GM10847 (cell line): ENCODE data around the gene ACVR1.

Experiments
- POLR2A ChIP-seq: IDR thresholded peaks from 2 replicates; pipeline ENCODE4 v1.6.1; 2011; ENCODE audit not compliant: insufficient read length; ENCODE audit errors: extremely low read depth

Gene ACVR1

DNA sequence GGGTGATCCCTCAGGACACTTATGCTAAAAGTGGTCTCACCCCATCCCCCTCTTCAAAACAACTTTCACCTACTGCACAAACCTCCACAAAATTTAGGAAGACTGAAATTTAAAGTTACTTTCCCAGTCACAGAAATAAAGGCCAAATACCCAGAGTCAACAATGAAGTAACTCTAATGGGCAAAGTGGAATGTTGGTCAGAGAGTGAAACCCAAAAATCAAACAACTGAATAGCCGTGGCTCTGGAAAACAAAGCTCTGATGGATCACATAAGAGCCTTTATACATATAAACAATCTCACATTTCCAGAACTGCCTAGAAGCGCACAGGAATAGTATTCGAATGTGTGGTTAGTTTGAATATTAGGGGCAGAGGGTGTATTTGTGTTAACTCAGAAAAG, 4.7 kb downstream of the ACVR1 start:
- TF ChIP-seq POLR2A: no peak

DNA sequence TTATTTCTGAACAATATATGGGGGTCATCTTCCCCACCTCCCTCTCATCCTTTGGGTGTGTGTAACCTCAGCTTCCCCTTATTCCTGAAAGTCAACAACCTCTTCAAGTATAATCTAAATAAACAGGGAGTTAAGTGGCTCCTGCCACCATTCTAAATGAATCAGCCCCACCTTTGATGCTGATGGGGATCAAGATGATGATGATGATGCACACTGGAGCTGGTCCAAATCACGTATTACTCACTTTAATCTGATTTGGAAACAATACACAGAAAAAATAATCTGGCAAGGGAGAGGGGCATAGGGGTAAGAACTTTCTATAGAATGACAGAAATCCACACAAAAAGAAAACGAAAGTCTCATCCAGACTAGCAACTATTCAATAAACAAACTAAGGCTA, 7.1 kb downstream of the ACVR1 start:
- no peak for TF ChIP-seq POLR2A

DNA sequence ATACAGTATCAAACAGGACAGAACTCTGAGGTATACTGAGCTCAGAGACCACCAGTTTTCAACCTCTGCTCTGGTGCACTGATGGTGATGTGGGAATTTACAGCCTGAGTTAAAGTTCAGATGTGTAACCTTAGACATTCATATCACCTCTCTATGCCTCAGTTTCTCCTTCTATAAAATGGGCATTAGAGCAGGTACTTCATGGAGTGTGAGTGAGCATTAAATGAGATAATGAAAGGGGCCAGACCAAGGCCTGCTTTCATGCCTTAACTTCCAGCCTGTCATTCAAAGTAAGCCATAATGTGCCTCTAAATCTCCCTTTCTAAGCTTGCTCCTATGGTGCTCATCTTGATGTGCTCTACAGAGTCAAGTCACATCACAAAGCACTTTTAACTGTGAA, 8.4 kb downstream of the ACVR1 start:
- TF ChIP-seq POLR2A: no peak

DNA sequence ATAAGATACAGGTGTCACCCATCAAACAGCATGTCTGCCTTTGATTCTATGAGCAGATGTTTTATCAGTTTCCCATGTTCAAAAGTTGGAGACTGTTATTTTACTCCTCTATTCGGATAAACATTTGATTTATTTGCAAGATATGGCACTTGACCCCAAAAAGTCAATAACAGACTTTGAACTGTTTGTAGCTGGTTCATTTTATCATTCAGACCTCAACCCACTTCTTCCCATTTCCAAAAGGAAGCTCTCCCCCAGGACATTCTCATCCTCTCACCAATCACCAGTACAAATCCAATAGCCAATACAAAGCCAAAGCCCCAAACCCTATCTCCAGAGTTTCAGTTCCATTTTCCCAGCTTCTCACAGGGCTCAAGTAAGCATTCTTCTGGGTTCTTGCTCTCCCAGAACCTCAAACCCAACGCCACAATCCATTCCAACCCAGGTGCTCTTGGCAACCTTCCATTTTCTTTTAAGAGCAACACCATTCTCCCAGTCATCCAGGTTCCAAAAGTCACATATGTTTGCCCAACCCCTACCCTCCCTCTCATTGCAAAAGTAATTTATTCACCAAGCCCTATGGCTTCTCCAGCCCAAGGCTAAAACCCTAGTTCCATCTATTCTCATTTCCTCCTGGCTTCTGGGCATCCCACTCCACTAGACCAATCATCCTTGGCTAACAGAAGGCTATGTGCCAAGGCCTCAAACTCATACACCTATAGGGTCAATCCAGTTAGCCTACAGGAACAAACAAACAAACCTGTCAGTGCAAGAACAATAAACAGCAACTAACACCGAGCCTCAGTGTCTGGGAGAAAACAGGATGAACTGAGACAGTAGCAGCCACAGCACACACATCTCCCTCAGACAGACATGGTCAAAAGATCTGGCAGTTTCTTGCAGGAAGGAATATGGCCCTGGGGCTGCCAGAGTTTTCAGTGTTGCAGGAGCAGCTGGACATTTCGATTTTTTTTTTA, 9.2 kb downstream of the ACVR1 start:
- no peak for TF ChIP-seq POLR2A

DNA sequence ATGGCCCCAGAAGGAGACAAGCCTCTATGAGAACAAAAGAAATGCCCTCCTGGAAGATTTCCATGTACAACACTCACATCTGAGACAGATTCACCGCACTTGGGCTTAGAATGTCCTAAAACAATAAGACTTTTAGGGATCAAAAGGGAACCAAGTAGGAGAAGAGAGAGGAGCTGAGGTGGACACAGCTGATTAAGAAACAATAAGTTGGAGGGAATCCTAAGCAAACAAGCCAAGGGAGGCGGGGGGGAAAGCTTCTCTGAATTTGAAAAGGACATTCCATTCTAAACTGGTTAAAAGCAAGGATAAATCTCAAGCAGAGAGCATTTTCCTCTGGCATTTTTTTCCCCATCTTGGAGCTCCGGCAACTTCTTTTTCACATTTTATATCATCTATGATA, 9.9 kb downstream of the ACVR1 start:
- TF ChIP-seq POLR2A: no peak

DNA sequence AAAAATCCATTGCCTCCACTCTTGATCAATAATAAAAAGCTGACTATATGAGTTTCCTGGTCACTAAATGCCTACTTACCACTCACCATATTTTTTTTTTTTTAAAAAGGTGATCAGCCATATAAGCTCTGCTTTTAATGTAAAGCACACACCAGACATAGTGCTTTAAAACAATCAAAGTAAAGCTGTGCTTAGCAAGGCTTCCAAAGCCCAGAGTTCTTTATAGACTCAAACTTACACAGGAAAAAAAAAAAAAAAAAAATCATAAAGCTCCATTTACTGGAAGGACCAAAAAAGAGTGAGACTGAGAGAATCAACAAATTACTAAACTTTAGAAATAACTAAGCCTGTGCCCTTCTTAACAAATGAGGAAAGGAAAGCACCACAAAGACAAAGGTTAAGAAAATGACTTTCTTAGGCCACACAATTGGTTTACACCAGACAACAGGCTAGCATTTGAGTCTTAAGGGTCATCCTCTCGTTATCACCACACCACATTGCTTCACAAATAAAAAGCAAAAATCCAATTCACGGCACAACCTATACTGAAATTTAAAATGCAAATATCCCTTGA, 11.2 kb downstream of the ACVR1 start:
- TF ChIP-seq POLR2A: no peak

DNA sequence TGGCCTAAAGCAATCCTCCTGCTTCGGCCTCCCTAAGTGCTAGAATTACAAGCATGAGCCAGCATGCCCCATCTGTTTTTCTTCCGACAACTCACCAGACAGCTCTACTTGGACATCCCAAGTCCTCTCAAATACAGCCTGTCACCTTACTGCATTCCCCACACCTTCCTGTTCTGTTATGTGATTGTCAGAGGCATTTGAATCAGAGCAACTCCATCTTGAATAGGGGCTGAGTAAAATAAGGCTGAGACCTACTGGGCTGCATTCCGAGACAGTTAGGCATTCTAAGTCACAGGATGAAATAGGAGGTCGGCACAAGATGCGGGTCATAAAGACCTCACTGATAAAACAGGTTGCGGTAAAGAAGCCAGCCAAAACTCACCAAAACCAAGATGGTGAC, 17.3 kb downstream of the ACVR1 start:
- TF ChIP-seq POLR2A: no peak

DNA sequence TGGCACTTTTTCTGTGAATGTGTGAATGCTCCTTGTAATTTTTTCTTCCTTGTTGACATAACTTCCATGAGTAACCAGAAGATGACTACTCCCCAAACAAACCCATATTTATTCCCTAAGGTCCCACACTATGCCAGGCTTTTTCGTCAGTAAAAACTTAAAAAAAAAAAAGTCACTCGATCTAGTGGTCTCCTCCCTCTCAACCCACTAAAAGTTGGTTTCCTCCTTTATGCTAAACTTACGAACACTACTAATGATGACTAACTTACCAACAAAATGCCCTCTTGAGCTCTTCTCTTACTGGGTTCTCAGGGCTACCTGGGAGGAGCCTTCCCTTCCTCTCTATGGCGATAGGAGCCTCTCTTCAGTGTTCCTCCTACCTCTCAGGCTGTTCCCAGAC, 18.2 kb downstream of the ACVR1 start:
- no peak for TF ChIP-seq POLR2A

DNA sequence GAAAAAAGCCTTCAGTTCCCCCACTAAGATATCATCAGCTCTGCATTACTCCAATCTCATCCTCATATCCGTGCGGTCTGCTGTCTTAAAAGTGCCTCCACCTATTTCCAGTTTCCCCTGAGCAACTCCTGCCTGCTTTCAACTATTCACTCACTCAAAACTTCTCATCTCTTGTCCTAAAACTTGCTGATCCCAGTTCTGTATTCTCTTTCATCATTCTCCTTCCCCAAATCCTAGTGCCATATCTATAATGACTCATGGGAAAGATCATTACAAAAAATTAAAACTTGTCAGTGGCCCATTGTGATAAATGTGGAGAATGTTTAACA, 20.0 kb downstream of the ACVR1 start:
- no peak for TF ChIP-seq POLR2A

DNA sequence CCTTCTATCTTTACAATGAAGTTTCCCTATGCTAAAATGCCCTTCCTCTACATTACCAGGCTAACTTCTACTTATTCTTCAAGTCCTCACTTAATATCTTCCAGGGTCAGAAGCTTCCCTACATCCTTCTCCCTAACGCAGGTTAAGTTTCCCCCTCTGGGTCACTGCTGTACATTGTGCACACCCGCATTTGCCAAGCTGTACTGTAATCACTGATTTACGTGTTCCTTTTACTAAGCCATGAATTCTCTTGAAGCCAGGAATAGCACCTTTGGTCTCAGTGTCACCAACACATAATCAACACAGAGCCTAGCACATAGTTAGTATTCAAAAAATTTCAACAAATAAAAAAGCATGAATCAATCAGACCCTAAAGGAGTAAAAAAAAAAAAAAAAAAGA, 22.3 kb downstream of the ACVR1 start:
- no peak for TF ChIP-seq POLR2A

DNA sequence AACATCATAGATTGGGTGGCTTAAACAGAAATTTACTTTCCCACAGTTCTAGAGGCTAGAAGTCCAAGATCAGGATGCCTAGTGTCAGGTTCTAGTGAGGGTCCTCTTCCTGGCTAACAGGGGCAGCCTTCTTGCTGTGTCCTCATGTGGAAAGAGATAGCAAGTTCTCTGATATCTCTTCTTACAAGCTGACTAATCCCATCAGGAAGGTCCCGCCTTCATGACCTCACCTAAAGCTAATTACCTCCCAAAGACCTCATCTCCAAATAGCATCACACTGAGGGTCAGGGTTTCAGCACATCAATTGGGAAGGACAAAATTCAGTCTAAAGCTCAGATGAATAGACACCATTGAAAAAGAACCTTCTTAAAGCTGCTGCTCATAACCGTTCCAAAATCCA, 22.9 kb downstream of the ACVR1 start:
- no peak for TF ChIP-seq POLR2A

DNA sequence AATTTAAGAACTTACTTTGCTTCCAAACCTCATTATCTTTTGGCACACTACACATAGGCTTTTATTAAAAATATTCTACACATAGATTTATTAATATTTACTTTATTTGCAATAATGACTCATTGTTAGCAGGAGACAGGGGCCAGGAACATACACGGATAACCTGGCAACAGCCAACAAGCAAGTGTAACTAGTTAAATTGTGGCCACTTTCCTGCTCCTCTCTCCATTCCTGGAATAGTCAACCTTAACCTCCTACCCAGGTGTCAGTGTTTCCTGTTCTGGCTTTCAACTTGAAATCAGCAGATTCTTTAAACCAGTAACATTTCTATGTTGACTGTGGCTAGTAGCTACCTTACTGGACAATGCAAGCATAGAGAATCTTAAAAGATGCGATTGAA, 26.5 kb downstream of the ACVR1 start:
- TF ChIP-seq POLR2A: no peak

DNA sequence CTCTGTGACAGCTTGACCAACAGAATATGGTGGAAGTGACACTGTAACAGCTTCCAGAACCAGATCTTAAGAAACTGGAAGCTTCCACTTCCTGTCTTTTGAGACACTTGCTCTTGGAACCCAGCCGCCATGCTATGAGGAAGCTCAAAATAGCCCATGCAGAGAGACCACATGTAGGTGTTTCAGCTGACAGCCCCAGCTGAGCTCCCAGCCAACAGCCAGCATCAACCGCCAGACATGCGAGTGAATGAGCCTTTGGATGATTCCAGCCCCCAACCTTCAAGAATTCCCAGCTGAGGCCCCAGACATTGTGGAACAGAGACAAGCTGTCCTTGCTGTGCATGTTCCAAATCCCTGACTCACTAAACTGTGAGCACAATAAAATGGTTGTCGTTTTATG, 27.9 kb downstream of the ACVR1 start:
- TF ChIP-seq POLR2A: no peak

DNA sequence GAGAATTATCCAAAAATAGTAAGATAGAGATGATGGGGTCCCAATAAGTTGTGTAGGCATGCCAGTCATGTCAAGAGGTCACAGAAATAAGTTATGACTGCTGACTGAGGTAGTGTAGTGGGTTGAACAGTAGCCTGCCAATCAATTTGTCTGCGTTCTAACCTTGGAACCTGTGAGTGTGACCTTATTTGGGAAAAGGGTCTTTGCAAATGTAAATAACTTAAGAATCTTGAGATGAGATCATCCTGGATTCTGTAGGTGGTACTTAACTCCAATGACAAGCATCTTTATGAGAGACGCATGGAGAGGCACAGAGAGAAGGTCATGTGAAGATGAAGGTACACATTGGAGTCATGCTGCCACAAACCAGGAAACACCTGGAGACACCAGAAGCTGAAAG, 31.0 kb downstream of the ACVR1 start:
- TF ChIP-seq POLR2A: no peak

DNA sequence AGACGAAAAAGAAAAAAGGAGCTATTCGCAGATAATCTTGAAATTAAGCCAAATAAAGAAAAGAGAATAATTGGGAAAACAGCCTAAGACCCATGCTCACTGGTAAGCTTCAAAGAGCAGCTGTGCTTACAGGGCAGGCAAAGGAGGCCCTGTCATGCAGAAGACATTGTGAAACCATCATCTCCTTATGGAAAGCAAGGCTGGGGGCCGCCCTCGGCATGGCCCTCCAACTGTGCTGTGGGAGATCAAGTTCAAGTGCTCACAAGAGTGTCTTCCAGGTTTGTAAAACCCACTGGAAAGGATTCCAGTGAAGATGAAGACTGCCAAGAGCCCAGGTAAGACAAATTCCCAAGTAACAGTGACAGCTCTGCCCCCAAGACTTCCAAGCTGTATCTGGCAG, 32.2 kb downstream of the ACVR1 start:
- TF ChIP-seq POLR2A: no peak

DNA sequence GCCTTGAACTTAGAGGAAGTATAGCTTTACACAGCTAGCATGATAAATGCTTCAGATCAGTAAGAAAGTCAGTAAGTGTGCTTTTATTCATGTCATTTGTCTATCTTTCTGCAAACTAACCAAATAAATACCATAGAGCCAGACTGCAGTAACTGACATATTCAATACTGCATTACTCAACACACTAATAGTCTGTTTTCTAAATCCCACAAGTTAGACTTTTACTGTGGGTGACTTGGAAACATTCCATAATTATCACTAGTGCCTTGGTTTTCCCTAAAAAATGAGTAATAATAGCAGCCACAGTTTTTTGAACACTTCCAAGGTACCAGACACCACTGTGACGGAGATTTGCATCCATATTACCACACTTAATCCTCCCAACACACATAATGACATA, 33.0 kb downstream of the ACVR1 start:
- no peak for TF ChIP-seq POLR2A
